Right forelimb (tissue), 1 donor: Measurements from ENCODE around the gene TMTC4.
"Not testable (repeated sequence)": the region's sequence is repeated elsewhere in the genome, so short reads cannot be mapped to it uniquely, and the experiment has no call there.

Experiments used
- DNase-seq: peaks from one replicate; pipeline ENCODE4 v3.0.0-alpha.2; 2018

Gene TMTC4, protein sequence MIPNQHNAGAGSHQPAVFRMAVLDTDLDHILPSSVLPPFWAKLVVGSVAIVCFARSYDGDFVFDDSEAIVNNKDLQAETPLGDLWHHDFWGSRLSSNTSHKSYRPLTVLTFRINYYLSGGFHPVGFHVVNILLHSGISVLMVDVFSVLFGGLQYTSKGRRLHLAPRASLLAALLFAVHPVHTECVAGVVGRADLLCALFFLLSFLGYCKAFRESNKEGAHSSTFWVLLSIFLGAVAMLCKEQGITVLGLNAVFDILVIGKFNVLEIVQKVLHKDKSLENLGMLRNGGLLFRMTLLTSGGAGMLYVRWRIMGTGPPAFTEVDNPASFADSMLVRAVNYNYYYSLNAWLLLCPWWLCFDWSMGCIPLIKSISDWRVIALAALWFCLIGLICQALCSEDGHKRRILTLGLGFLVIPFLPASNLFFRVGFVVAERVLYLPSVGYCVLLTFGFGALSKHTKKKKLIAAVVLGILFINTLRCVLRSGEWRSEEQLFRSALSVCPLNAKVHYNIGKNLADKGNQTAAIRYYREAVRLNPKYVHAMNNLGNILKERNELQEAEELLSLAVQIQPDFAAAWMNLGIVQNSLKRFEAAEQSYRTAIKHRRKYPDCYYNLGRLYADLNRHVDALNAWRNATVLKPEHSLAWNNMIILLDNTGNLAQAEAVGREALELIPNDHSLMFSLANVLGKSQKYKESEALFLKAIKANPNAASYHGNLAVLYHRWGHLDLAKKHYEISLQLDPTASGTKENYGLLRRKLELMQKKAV

DNA sequence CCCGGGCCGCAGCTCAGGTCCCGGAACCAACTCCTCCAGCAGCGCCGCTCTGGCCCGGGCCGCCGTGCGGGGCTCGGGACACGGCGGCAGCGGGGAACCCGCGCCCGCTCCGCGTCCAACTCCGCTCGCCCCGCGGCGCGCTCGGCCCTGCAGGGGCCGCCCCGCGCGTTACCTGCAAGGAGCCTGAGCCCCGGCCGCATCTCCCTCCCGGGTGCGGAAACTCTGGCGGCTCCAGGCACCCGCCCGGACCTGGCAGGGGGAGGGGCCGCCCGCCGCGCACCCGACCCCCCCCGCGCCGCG is at the start of gene TMTC4:
Gene TMTC4 (minus strand): TSS at position 224 of the 300 bp plus-strand sequence. CDS start 4,433 bp downstream, outside the sequence.
- no peak for DNase-seq

DNA sequence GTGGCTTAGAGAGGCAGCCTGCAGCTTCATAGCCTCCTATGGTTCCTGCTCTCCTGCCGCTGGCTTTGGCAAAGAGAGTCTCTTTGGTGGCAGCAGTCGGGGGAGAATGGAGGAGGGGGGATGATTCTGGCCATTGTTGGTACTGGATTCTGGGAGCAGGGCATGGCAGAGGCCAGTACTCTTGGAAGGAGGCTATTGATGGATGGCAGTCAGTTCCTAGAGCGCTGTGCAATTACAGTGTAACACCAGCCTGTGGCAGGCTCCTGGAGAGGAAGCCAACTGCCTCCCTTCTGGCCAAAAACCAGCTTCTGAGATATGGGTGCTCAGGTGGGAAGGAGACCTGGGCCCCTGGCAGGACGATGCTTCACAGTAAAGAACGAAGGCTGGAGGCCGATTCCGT is 47.9 kb upstream of the TMTC4 start:
- no peak for DNase-seq

DNA sequence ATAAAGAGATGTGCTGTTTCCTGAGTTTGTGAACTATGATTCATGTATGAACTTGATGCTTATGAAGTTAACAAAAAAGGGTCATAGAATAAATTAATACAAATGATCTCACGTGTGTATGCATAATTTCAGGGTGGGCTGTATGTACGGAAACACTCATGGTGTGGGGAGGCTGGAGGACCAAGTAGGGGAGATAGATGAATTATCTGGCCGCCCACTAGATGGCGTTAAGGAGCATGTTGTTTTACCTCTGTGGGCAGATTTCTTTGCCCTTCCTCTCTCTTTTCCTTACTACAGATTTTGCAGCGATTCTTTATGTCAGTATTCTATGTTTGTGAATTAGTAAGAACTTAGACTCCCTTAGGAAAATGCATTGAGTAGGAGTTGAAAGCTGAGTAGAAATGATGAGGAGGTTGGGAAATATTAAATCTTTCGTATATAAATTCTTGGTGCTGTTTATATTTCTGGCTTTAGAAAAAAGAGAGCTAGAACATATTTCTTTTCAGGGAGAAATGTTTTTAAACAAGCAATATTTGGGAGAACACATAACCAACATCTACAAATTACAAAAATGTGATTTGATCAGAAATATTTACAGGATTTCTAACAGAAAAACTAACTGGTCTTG is 47.4 kb upstream of the TMTC4 start:
- DNase-seq: no peak

DNA sequence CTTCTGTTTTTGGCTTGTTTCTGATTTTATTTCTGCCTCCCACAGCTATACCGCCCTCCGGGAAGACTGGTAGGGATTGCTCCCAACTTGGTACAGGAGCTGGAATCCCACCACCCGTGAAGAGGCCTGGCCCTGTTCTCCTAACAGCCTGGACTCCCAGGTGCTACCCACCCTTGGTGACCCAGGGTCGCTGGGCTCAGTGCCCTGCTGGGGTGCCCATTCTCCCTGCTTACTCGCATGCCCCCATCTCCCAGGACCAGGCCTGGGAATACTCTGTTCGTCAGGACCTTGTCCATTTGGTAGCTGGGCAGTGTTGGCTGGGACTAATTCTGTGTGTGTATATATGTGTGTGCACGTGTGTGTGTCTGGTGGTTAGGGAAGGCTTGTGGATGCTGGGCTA is 41.0 kb upstream of the TMTC4 start:
- no peak for DNase-seq

DNA sequence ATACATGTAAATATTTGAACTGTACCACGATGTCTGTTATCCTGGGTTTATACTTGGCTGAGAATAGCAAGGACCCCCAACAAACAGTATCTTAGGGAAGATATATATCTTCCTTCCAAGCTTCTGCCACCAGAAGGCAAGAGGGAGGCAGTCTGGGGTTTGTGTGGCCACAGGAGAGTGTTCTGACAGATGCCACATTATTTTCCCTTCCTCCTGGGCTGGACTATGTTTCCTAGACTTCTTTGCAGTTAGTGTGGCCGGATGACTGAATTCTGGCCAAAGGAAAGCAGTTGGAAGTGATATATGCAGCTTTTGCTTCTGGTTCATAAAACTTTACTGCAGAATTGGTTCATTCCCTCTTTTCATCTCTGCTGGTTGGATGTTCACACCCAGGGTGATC is 39.9 kb upstream of the TMTC4 start:
- DNase-seq: no peak

DNA sequence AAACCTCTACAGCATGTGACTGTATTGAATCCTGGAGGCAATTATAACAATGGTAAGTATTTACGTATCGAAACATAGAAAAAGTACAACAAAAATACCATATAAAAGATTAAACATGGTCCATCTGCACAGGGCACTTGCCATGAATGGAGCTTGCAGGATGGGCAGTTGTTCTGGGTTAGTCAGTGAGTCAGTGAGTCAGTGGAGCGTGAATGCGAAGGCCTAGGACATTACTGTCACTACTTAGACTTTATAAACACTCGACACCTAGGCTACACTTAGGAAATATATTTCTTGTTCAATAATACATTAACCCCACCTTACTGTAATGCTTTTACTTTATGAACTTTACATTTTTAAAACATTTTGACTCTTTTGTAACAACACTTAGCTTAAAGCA is 35.6 kb upstream of the TMTC4 start:
- DNase-seq: no peak

DNA sequence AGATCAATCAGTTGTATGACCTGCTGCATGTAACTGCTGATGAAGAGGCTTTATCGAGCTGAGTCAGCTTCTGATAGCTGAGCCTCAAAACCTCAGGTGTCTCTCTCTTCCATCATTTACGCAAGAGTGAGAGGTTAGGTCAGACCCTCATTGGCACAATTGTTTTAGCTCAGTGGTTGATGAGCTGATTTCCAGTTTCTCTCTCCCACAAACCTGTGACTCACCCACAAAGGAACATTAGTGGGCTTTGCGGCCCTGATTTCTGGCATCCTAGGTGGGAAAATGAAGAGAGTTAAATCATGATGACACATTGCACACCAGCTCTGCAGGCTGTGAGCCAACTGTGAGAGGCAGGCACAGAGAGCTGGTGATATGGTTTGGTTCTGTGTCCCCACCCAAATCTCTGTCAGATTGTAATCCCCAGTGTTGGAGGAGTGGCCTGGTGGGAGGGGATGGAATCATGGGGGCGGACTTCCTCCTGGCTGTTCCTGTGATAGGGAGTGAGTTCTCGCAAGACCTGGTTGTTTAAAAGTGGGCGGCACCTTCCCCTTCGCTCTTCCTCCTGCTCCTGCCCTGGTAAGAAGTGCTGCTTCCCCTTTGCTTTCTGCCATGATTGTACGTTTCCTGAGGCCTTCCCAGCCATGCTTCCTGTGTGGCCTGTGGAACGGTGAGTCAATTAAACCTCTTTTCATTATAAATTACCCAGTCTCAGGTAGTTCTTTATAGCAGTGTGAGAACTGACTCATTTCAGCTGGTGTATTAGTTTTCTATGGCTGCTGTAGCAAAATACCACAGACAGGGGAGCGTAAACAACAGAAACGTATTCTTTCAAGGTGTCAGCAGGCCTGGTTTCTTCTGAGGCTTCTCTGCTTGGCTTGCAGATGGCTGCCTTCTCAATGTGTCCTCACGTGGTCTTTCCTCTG is 33.5 kb upstream of the TMTC4 start:
- no peak for DNase-seq

DNA sequence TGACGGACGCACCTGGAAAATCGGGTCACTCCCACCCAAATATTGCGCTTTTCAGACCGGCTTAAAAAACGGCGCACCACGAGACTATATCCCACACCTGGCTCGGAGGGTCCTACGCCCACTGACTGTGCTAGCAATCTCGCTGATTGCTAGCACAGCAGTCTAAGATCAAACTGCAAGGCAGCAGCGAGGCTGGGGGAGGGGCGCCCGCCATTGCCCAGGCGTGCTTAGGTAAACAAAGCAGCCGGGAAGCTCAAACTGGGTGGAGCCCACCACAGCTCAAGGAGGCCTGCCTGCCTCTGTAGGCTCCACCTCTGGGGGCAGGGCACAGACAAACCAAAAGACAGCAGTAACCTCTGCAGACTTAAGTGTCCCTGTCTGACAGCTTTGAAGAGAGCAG is 23.7 kb upstream of the TMTC4 start:
- DNase-seq: not testable (repeated sequence)

DNA sequence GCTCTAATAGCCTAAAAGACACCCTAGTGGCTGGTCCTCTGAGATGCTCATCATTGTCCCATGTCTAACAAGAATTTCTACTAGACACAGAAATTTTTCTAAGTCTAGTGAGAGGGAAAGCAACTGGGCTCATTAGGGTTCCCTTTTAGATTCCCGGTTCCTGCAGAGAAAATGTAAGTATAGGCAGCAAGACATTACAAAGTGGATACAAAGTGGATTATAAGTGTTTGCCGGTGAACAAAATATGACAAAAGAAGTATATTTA is 20.8 kb upstream of the TMTC4 start:
- no peak for DNase-seq

DNA sequence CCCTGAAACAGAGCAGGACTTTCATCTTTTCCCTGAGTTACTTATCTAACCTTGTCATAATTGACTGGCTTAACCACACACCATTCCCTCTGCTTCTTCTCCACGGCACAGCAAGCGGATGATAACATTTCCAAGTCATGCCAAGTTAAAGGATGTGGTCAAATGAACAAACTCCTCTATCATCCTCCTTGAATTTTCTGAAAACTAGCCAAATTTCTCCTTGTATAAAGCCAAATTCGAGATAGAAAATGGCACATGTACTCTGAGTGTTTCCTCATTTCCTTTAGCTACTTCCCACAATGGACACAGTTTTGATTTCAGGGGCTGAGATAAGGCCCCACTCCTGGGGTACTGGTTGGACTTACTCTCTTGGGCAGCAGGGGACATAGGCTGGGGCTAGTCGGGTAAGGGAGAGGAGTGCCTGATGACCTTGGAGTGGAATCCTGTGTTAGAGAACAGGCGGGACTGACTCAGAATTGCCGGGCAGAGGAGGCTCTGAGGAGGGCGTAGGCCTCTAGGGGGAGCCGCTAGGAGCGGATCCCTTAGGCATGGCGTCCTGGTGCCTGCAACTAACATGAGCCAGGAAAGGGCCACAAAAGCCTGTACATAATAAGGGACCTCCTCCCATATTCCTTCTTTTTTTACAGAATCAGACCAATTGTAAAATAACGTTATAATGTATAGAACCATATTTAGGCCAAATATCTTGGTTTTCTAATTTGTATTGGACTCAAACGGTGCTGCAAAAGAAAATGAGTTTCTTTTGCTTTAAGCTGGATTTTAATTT is 20.3 kb upstream of the TMTC4 start:
- no peak for DNase-seq

DNA sequence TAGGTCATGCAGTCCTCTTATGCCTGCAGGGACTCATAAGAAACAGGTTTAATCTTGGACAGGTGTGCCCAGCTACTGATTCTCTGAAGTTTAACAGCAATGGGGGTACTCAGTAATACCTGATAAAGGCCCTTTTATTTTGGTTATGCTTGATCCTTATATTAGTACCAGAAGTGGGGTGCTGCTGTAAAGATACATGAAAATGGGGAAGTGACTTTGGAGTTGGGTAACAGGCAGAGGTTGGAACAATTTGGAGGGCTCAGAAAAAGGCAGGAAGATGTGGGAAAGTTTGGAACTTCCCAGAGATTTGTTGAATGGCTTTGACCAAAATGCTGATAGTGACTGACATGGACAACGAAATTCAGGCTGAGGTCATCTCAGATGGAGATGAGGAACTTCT is 14.6 kb upstream of the TMTC4 start:
- no peak for DNase-seq

DNA sequence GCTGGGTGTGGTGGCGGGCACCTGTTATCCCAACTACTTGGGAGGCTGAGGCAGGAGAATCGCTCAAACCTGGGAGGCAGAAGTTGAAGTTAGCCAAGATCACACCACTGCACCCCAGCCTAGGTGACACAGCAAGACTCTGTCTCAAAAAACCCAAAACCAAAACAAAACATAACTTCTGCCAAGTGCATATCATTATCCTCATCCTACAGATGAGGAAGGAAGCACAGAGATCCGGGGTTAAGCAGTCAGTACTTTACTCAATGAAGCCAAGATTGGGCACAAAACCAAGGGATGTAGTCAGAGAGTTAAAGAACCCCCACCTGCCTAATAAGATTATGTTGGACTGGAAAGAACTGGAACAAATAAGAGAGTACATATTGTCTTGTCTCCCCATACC is 5.5 kb upstream of the TMTC4 start:
- no peak for DNase-seq

DNA sequence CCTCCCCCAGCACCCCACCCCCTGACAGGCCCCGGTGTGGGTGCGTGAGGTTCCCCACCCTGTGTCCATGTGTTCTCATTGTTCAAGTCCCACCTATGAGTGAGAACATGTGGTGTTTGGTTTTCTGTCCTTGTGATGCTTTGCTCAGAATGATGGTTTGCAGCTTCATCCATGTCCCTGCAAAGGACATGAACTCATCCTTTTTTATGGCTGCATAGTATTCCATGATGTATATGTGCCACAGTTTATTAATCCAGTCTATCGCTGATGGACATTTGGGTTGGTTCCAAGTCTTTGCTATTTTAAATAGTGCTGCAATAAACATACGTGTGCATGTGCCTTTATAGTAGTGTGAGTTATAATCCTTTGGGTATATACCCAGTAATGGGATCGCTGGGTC is 2.5 kb upstream of the TMTC4 start:
- DNase-seq: not testable (repeated sequence)

DNA sequence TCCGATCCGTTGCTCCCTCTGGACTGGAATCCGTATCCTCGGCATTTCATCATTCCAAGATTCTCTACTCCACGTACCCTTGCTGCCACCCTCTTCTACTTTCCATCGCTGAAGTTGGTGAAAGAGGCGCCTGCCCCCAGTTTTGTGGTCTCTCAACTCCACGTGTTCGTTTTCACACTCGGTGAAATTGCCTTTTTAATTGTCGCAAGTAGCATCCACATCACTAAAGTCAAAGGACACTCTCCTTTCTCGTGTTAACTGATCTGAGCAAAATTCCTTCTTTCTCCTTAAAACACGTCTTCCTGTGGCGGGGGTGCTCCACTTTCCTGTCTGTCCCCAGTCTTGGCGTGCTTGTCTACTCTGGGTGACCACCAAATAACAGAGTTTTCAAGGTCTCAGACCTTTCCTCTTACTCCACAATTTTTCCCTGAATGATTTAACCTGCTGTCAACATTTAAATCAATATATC is 1.1 kb upstream of the TMTC4 start:
- DNase-seq: no peak

DNA sequence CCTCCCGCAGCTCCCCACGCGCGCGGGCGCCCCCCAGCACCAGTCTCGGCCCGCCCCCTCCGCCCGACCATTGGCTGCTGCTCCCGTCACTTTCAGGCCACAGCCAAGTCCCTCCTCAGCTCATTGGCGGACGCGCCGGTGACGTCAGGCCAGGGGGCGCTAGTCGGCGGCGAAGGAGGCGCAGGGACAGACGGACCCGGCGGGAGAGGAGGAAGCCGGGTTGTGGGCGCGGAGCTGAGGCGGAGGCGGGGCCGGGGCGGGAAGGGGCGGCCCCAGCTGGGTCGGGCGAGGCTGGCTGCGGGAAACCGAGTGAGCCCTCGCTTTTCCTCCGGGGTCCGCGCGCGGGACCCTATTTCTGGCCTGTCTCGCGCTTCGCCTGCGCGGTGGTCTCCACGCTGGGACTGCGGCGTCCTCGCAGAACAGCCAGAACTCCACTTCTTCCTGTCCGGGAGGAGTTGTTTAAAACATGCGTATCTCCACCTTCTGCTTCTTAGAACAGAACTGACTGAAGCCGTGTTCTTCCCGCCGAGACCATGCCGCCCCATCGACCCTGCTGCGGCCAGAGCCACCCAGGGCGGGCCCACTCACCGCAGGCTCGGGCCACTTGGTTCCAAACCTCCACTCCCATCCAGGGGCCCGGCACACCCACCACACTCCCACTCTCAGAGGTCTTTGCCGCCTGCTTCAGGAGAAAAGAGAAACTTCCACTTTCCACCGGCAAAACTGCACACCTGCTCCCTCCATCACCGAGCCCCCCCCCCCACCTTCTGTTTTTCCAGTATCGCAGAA is 471 bp upstream of the TMTC4 start:
- DNase-seq: peak; percentile 100

DNA sequence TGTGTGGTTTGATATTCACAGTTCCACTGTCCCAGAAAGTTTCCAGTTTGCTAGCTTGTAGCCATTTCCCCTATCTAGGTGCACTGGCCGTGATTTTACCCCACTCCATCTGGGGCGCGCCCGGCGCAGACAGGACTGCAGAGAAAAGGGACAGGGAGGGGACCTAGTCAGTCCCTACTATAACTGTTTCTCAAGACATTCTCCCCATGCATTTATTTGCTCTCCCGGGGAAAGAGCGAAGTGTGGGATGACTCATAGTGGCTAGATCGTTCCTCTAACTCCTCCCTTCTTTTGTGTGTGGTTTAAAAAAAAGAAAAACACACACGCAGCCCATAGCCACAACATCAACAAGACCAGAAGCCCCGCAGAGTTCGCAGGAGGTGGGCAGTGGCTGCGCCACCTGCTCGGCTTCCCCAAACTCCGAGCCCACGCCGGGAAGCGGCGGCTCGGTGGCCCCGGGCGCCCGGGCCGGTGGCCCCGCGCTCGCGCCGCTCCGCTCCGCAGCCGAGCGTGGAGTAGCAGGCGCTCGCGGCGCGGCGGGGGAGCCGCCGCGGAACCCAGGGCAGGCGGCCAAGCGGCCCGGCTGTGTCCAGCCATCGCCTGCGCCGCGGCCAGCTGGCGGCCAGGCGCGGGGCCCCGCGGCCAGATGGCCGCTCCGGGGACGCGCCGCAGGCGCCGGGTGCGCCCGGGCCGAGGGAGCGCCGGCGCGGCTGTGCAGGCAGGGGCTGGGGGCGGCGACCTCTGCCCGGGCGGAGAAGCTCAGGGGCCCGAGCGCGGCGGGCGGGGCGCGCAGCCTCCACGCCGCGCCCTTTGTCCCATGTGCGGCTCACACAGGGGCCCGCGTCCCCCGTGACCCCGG is 653 bp downstream of the TMTC4 start:
- DNase-seq: no peak

DNA sequence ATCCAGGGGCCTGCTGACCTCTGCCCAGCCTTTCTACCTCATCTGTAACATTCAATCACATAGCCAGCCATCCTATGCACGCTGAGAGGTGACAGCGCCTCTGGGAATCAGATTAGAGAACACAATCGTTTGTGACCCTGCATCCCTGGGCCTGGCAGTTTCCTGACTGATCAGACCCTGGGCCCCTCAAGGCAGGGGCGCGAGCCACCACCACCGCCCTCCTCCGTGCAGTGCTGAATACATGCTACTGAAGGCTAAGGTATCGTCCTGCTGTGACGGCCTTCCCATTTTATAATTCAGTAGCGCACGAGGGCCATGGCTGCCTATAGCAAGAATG is 1.3 kb downstream of the TMTC4 start:
- peak; percentile 48 for DNase-seq

DNA sequence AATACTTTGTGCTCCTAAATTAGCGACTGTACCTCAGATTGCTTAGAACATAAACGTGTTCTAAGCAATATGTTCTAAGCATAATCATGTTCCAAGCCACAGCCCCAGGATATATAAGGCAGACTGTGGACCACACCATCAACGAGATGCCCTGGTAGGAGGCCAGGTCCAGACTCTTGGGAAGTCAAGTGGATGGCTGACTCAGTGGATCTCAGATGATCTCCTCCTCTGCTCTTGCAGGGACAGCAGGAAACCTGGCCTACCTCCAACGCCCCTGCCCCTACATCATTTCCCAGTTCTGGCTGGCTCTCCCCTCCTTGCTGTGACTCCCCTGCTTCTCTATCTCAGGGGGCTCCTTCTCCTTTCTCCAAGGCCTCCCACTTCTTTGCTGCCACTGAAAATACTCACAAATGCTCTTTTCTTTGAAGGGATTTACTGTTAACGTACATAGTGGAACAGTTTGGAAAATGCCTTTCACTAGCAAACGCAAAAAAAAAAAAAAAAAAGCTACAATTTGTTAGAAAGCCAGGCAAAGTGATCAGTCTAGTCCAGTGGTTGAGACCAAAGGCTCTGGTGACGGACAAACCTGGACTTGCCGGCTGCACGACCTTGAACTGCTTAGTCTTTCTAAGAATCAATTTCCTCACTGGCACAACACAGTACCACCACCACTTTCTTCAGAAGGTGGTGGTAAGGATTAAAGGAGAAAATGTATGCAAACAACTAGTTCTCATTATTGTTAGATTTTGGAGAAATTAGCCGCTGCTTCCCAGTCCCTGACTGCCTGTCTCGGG is 3.0 kb downstream of the TMTC4 start:
- no peak for DNase-seq

DNA sequence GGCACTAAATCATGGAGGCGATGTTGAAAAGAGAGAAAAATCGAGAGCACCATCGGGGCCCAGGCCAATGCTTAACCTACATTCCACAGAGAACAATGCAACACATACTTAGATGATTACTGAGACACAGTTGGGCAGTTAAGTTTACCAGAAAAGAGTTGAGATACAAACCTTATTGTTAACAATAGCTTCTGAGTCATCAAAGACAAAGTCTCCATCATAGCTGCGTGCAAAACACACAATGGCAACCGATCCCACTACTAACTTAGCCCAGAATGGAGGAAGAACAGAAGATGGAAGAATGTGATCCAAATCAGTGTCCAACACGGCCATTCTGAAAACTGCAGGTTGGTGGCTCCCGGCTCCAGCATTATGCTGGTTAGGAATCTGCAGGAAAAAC is 6.2 kb downstream of the TMTC4 start:
- DNase-seq: no peak

DNA sequence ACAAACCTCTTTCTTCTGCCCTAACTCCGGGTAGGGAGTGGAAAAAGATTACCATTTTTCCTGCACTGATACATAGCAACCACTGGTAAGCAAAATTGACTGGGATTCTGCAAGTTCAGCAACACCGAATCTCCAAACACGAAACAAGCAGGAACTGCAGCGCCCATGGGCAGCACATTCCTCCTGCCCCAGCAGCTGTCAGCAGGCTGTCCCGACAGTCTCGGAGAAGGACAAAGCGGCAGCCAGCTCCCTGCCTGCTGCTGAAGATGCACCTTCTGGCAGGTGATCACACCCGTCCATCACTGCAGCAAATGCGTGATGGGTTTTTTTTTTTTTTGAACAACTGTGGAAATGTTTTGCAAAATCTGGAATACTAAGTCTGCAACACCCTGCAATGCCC is 6.7 kb downstream of the TMTC4 start:
- no peak for DNase-seq
